ENCODE measurements around the gene HLA-DPB1.

HLA-DPB1 gene

DNA sequence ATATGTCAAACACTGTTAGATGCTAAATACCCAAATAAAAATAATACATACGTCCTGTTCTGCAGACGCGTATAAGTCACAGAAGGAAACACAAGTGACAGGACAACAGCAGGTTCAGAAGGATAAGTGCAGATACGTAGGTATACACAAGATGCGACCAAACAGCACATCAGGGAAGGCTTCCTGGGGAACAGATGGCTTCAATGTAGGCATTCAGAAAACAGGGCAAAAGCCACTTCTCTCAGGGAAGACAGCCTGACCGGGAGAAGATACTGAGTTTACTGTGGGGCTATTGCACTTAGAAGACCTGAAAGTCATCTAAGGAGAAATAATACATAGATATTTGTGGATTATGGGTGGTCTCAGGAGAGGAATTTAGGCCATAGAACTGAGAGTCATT is 4.2 kb upstream of the HLA-DPB1 start:
- H3K4me2 ChIP-seq (ENCODE audit: insufficient read depth, low read length, poor library complexity, severe bottlenecking) = no peak overlapping the region
- no CpG with 5 or more reads among the region's 6 CpGs for WGBS, 2 donors (ENCODE audit: extremely low coverage in 2 of 2, insufficient read length in 2 of 2, insufficient replicate concordance in 1 of 2)

GRCh38 chr6:33072508-33073100 is 3.2 kb upstream of the HLA-DPB1 start:
- Histone ChIP-seq H4K8ac (ENCODE audit: low read depth, low read length) (no peak overlapping the region), H2BK120ac (ENCODE audit: low read depth, low read length) (no peak overlapping the region), H2BK15ac (ENCODE audit: low read length) (no peak overlapping the region), H2AFZ (ENCODE audit: low read length) (no peak overlapping the region), H3K18ac (ENCODE audit: low read length) (no peak overlapping the region), H4K91ac (ENCODE audit: low read depth, low read length, poor library complexity) (no peak overlapping the region), H3K4me1 (ENCODE audit: control insufficient read depth in 2 of 2, insufficient read depth in 1 of 2, low read depth in 1 of 2, low read length in 2 of 2) (no peaks in the 10 kb centered on the region), H2BK12ac (ENCODE audit: low read length) (no peak overlapping the region), H2AK5ac (ENCODE audit: low read depth, low read length) (no peak overlapping the region), H3K36me3 (replicated peaks in 1 of 2; ENCODE audit: control insufficient read depth in 2 of 2, insufficient read depth in 2 of 2, low read length in 2 of 2) (no peaks in the 10 kb centered on the region), H3K4ac (ENCODE audit: low read length) (no peak overlapping the region), H3K27me3 (ENCODE audit: control insufficient read depth in 3 of 3, insufficient read depth in 3 of 3, low read depth in 1 of 3, low read length in 3 of 3) (peaks cover 0 to 6% (median 0%) of the 10 kb centered on the region in 3 experiments), H3K4me2 (ENCODE audit: insufficient read depth, low read length, poor library complexity, severe bottlenecking) (no peak overlapping the region), H3K79me1 (ENCODE audit: low read depth, low read length) (no peaks in the 10 kb centered on the region), H3K4me3 (ENCODE audit: low read length in 2 of 2) (no peak overlapping the region), H3K23ac (ENCODE audit: low read depth, low read length, poor library complexity) (no peak overlapping the region), H2BK5ac (ENCODE audit: low read length) (no peak overlapping the region), H3K9ac (ENCODE audit: low read depth, low read length, poor library complexity) (no peak overlapping the region), H3K14ac (ENCODE audit: low read length) (no peak overlapping the region), H3K27ac (replicated peaks; ENCODE audit: low read length) (no peak overlapping the region), H3K9me3 (replicated peaks in 1 of 2; ENCODE audit: control insufficient read depth in 2 of 2, insufficient read depth in 1 of 2, low read depth in 1 of 2, low read length in 2 of 2) (no peaks in the 10 kb centered on the region)
- no peak for DNase-seq (ENCODE audit: low spot score)
- WGBS, 2 donors (ENCODE audit: extremely low coverage in 2 of 2, insufficient read length in 2 of 2, insufficient replicate concordance in 1 of 2) = no CpG with 5 or more reads among the region's 7 CpGs

More for the DNA sequence above, 4.2 kb upstream of the HLA-DPB1 start:
- Histone ChIP-seq H4K8ac (ENCODE audit: low read depth, low read length) (no peak overlapping the region), H3K27me3 (ENCODE audit: control insufficient read depth in 3 of 3, insufficient read depth in 3 of 3, low read depth in 1 of 3, low read length in 3 of 3) (peaks cover 0 to 6% (median 0%) of the 10 kb centered on the region in 3 experiments), H3K14ac (ENCODE audit: low read length) (no peak overlapping the region), H3K36me3 (replicated peaks in 1 of 2; ENCODE audit: control insufficient read depth in 2 of 2, insufficient read depth in 2 of 2, low read length in 2 of 2) (no peaks in the 10 kb centered on the region), H3K18ac (ENCODE audit: low read length) (no peak overlapping the region), H2BK120ac (ENCODE audit: low read depth, low read length) (no peak overlapping the region), H3K79me1 (ENCODE audit: low read depth, low read length) (no peaks in the 10 kb centered on the region), H3K4me3 (ENCODE audit: low read length in 2 of 2) (no peak overlapping the region), H3K23ac (ENCODE audit: low read depth, low read length, poor library complexity) (no peak overlapping the region), H3K9me3 (replicated peaks in 1 of 2; ENCODE audit: control insufficient read depth in 2 of 2, insufficient read depth in 1 of 2, low read depth in 1 of 2, low read length in 2 of 2) (no peaks in the 10 kb centered on the region), H2BK15ac (ENCODE audit: low read length) (no peak overlapping the region), H2AFZ (ENCODE audit: low read length) (no peak overlapping the region), H4K91ac (ENCODE audit: low read depth, low read length, poor library complexity) (no peak overlapping the region), H2BK5ac (ENCODE audit: low read length) (no peak overlapping the region), H3K4ac (ENCODE audit: low read length) (no peak overlapping the region), H3K4me1 (ENCODE audit: control insufficient read depth in 2 of 2, insufficient read depth in 1 of 2, low read depth in 1 of 2, low read length in 2 of 2) (no peaks in the 10 kb centered on the region), H2BK12ac (ENCODE audit: low read length) (no peak overlapping the region), H3K27ac (replicated peaks; ENCODE audit: low read length) (no peak overlapping the region), H3K9ac (ENCODE audit: low read depth, low read length, poor library complexity) (no peak overlapping the region), H2AK5ac (ENCODE audit: low read depth, low read length) (no peak overlapping the region)
- no peak for DNase-seq (ENCODE audit: low spot score)

- no CpG with 5 or more reads among the region's 8 CpGs for WGBS, 2 donors (ENCODE audit: extremely low coverage in 2 of 2, insufficient read length in 2 of 2, insufficient replicate concordance in 1 of 2)
- Histone ChIP-seq H3K36me3 (replicated peaks in 1 of 2; ENCODE audit: control insufficient read depth in 2 of 2, insufficient read depth in 2 of 2, low read length in 2 of 2) (no peaks in the 10 kb centered on the region), H3K79me1 (ENCODE audit: low read depth, low read length) (no peaks in the 10 kb centered on the region), H2AFZ (ENCODE audit: low read length) (peak within 1 kb of the TSS; percentile 49), H2BK5ac (ENCODE audit: low read length) (no peak within 1 kb of the TSS), H4K91ac (ENCODE audit: low read depth, low read length, poor library complexity) (no peak within 1 kb of the TSS), H3K4me1 (ENCODE audit: control insufficient read depth in 2 of 2, insufficient read depth in 1 of 2, low read depth in 1 of 2, low read length in 2 of 2) (no peaks in the 10 kb centered on the region), H2AK5ac (ENCODE audit: low read depth, low read length) (no peak within 1 kb of the TSS), H3K4ac (ENCODE audit: low read length) (no peak within 1 kb of the TSS), H3K23ac (ENCODE audit: low read depth, low read length, poor library complexity) (no peak within 1 kb of the TSS), H4K8ac (ENCODE audit: low read depth, low read length) (no peak within 1 kb of the TSS), H3K27ac (replicated peaks; ENCODE audit: low read length) (no peak within 1 kb of the TSS), H2BK12ac (ENCODE audit: low read length) (no peak within 1 kb of the TSS), H2BK15ac (ENCODE audit: low read length) (no peak within 1 kb of the TSS), H3K9me3 (replicated peaks in 1 of 2; ENCODE audit: control insufficient read depth in 2 of 2, insufficient read depth in 1 of 2, low read depth in 1 of 2, low read length in 2 of 2) (no peaks in the 10 kb centered on the region), H3K9ac (ENCODE audit: low read depth, low read length, poor library complexity) (no peak within 1 kb of the TSS), H3K18ac (ENCODE audit: low read length) (no peak within 1 kb of the TSS), H3K14ac (ENCODE audit: low read length) (no peak within 1 kb of the TSS), H3K4me3 (ENCODE audit: low read length in 2 of 2) (no peak within 1 kb of the TSS), H2BK120ac (ENCODE audit: low read depth, low read length) (no peak within 1 kb of the TSS), H3K4me2 (ENCODE audit: insufficient read depth, low read length, poor library complexity, severe bottlenecking) (no peak within 1 kb of the TSS), H3K27me3 (ENCODE audit: control insufficient read depth in 3 of 3, insufficient read depth in 3 of 3, low read depth in 1 of 3, low read length in 3 of 3) (peaks cover 0 to 10% (median 0%) of the 10 kb centered on the region in 3 experiments)
- no peak for DNase-seq (ENCODE audit: low spot score)
These were observed 2.3 kb upstream of the HLA-DPB1 start, which contains the start of gene HLA-DPA1 for GRCh38 chr6:33073431-33073871. Gene HLA-DPA1, minus strand, starts transcription at chr6:33073649.

- H3K9me3 ChIP-seq (replicated peaks in 1 of 2; ENCODE audit: control insufficient read depth in 2 of 2, insufficient read depth in 1 of 2, low read depth in 1 of 2, low read length in 2 of 2) = no peaks in the 10 kb centered on the region
These were observed 602 bp upstream of the HLA-DPB1 start for GRCh38 chr6:33075208-33075567.

More at GRCh38 chr6:33075208-33075567, 602 bp upstream of the HLA-DPB1 start:
- Histone ChIP-seq H3K79me1 (ENCODE audit: low read depth, low read length) (no peaks in the 10 kb centered on the region), H2BK120ac (ENCODE audit: low read depth, low read length) (no peak overlapping the region), H3K9ac (ENCODE audit: low read depth, low read length, poor library complexity) (no peak overlapping the region), H4K91ac (ENCODE audit: low read depth, low read length, poor library complexity) (no peak overlapping the region), H2AK5ac (ENCODE audit: low read depth, low read length) (no peak overlapping the region), H3K14ac (ENCODE audit: low read length) (no peak overlapping the region), H3K36me3 (replicated peaks in 1 of 2; ENCODE audit: control insufficient read depth in 2 of 2, insufficient read depth in 2 of 2, low read length in 2 of 2) (no peaks in the 10 kb centered on the region), H4K8ac (ENCODE audit: low read depth, low read length) (no peak overlapping the region), H3K4me3 (ENCODE audit: low read length in 2 of 2) (no peak overlapping the region), H3K4me1 (ENCODE audit: control insufficient read depth in 2 of 2, insufficient read depth in 1 of 2, low read depth in 1 of 2, low read length in 2 of 2) (no peaks in the 10 kb centered on the region), H3K27me3 (ENCODE audit: control insufficient read depth in 3 of 3, insufficient read depth in 3 of 3, low read depth in 1 of 3, low read length in 3 of 3) (peaks cover 0 to 20% (median 0%) of the 10 kb centered on the region in 3 experiments), H3K23ac (ENCODE audit: low read depth, low read length, poor library complexity) (no peak overlapping the region), H2BK15ac (ENCODE audit: low read length) (no peak overlapping the region), H3K27ac (replicated peaks; ENCODE audit: low read length) (no peak overlapping the region), H3K4ac (ENCODE audit: low read length) (no peak overlapping the region), H3K4me2 (ENCODE audit: insufficient read depth, low read length, poor library complexity, severe bottlenecking) (no peak overlapping the region), H2AFZ (ENCODE audit: low read length) (no peak overlapping the region), H2BK5ac (ENCODE audit: low read length) (no peak overlapping the region), H3K18ac (ENCODE audit: low read length) (no peak overlapping the region), H2BK12ac (ENCODE audit: low read length) (no peak overlapping the region)
- DNase-seq (ENCODE audit: low spot score) = no peak
- no CpG with 5 or more reads among the region's 4 CpGs for WGBS, 2 donors (ENCODE audit: extremely low coverage in 2 of 2, insufficient read length in 2 of 2, insufficient replicate concordance in 1 of 2)

All from neuronal stem cell (in vitro differentiated cells).